K562 (cell line): Measurements from ENCODE around the gene ZMYND19. TPM values are rescaled to one million over a fixed set of nuclear protein-coding genes. Genes with fewer than 3 reads are reported as not detected.
A peak's percentile ranks its signal among the peaks of the same experiment; 100 is the strongest.

Source experiments
- ARHGAP35 ChIP-seq: fragments of 450-650 bp; IDR thresholded peaks from 2 replicates; pipeline ENCODE4 v1.6.1; 2018; ENCODE audit not compliant: partially characterized antibody
- ATF3 ChIP-seq, 2 experiments: fragments of 450-650 bp in 1 of 2; sonication (generic) in 1 of 2; formaldehyde crosslinking in 1 of 2; IDR thresholded peaks in 1 of 2; conservative IDR thresholded peaks in 1 of 2; 2 replicates each; pipeline versions ENCODE4 v1.6.1 to v1.8.1; 2016 to 2023; ENCODE audit warnings: mild to moderate bottlenecking in 2 of 2, moderate library complexity in 2 of 2, inconsistent platforms in 1 of 2, missing genetic modification reagents in 1 of 2
- C11orf30 ChIP-seq: fragments of 450-650 bp; IDR thresholded peaks from 2 replicates; pipeline ENCODE4 v1.6.1; 2016; ENCODE audit warnings: low read depth, mild to moderate bottlenecking
- FOXK1 ChIP-seq: sonication (generic); formaldehyde crosslinking; IDR thresholded peaks from 2 replicates; pipeline ENCODE4 v1.8.0; 2022; ENCODE audit warnings: missing genetic modification reagents, mild to moderate bottlenecking, borderline replicate concordance
- KAT7 ChIP-seq: sonication (generic); formaldehyde crosslinking; IDR thresholded peaks from 2 replicates; pipeline ENCODE4 v1.8.0; 2022; ENCODE audit warnings: missing genetic modification reagents, mild to moderate bottlenecking, borderline replicate concordance
- KLF1 ChIP-seq: fragments of 450-650 bp; IDR thresholded peaks from 2 replicates; pipeline ENCODE4 v1.6.1; 2016; ENCODE audit warnings: missing genetic modification characterization, missing compliant biosample characterization
- PCBP2 ChIP-seq: fragments of 200-400 bp; formaldehyde crosslinking; IDR thresholded peaks from 2 replicates; pipeline ENCODE4 v1.6.1; 2018; ENCODE audit warnings: low read length, low read depth, mild to moderate bottlenecking, moderate library complexity; ENCODE audit not compliant: poor library complexity, severe bottlenecking
- RB1 ChIP-seq: fragments of 450-650 bp; IDR thresholded peaks from 2 replicates; pipeline ENCODE4 v1.6.1; 2017; ENCODE audit warnings: low read depth, mild to moderate bottlenecking
- REST ChIP-seq, 2 experiments: fragments of 450-650 bp; formaldehyde crosslinking in 1 of 2; IDR thresholded peaks; 2 replicates each; pipeline versions ENCODE4 v1.4.0 to v1.6.1; 2014 to 2020; ENCODE audit warnings: mild to moderate bottlenecking in 2 of 2, borderline replicate concordance in 1 of 2, low read depth in 1 of 2
- SMAD4 ChIP-seq: fragments of 250-450 bp; sonication (Bioruptor Pico); conservative IDR thresholded peaks from 2 replicates; pipeline ENCODE4 v1.8.0; 2021; ENCODE audit warnings: inconsistent platforms, mild to moderate bottlenecking, moderate library complexity
- TGIF2 ChIP-seq: sonication (generic); formaldehyde crosslinking; IDR thresholded peaks from 2 replicates; pipeline ENCODE4 v1.8.1; 2022; ENCODE audit warnings: mild to moderate bottlenecking, missing genetic modification reagents, moderate library complexity
- VEZF1 ChIP-seq: fragments of 200-800 bp; sonication (Bioruptor generic); IDR thresholded peaks from 2 replicates; pipeline ENCODE4 v1.6.1; 2017; ENCODE audit warnings: missing genetic modification characterization, missing compliant biosample characterization
- ZHX1 ChIP-seq: fragments of 150-350 bp; conservative IDR thresholded peaks from 2 replicates; pipeline ENCODE4 v1.6.1; 2014; ENCODE audit warnings: low read length
- ZNF354B ChIP-seq: fragments of 250-450 bp; sonication (Bioruptor Pico); IDR thresholded peaks from 2 replicates; pipeline ENCODE4 v1.4.0; 2020
- ZNF436 ChIP-seq: fragments of 250-450, 450-650 bp; sonication (Bioruptor Pico); formaldehyde crosslinking; IDR thresholded peaks from 2 replicates; pipeline ENCODE4 v1.7.0; 2020; ENCODE audit warnings: mild to moderate bottlenecking
- polyA plus RNA-seq, 8 experiments: library from polyadenylated mRNA; depleted of rRNA in 4 of 8; stranded (reverse) in 5 of 8; unstranded in 3 of 8; fragments of >200 nt; fragmentation: Nextera tagmentation in 2 of 8; fragmentation: Illumina TruSeq in 1 of 8; extraction: Ambion mirVana in 2 of 8; extraction: Trizol in 1 of 8; gene quantifications; 2 replicates each; pipeline versions ENCODE4 v1.2.1 to v1.2.3, GENCODE V29; 2011 to 2014; ENCODE audit warnings: inconsistent platforms in 1 of 8, missing spikeins in 1 of 8
- total RNA-seq, 7 experiments: library from RNA; depleted of rRNA in 6 of 7; stranded (reverse); fragments of >200 nt in 6 of 7; fragmentation: Illumina TruSeq in 2 of 7; extraction: Trizol in 2 of 7; gene quantifications; 2 replicates each; pipeline versions ENCODE4 v1.2.1 to v1.2.3, GENCODE V29; 2011 to 2021; ENCODE audit warnings: low replicate concordance in 1 of 7

Gene ZMYND19
- total and polyA plus RNA-seq, 9 of the 15 experiments (the other 6 are each of a cell fraction or from before 2014, with no cell fraction given), result 1.0 to 86.7 (median 44.0) TPM

- TF ChIP-seq ATF3 (IDR thresholded peaks at IDR 0.05) (peak; percentile 71), ATF3 (CRISPR knock-in tag; conservative IDR thresholded peaks at IDR 0.05) (no peak), VEZF1 (CRISPR knock-in tag) (peak; percentile 66; the same call in 1 of the 2 replicates), KAT7 (CRISPR knock-in tag) (no peak), ZNF354B (no peak), KLF1 (tag) (no peak), RB1 (no peak), FOXK1 (CRISPR knock-in tag) (0 out of 2 replicates have a peak, but pooled peaks have one; percentile 56), TGIF2 (CRISPR knock-in tag) (no peak), ZNF436 (CRISPR knock-in tag) (no peak), REST (IDR thresholded peaks at IDR 0.05; ENCODE audit: borderline replicate concordance) (peak; percentile 52), REST (CRISPR knock-in tag; IDR thresholded peaks at IDR 0.05; ENCODE audit: low read depth) (no peak), C11orf30 (no peak), SMAD4 (0 out of 2 replicates have a peak, but pooled peaks have one; percentile 23), ZHX1 (no peak), PCBP2 (no peak), ARHGAP35 (no peak)
These were observed 15.0 kb downstream of the ZMYND19 start (continued) for GRCh38 chr9:137575364-137575715.
